OCI-LY1 (cell line): Measurements from ENCODE around the gene SIRPA.

Source experiments
- H2AFZ ChIP-seq: fragments of 200-600 bp; sonication (generic), shearing (Covaris generic); 2 replicates; pipeline ENCODE4 v1.6.0; 2014; ENCODE audit warnings: antibody characterized with exemption, mild to moderate bottlenecking, low read length
- H3F3A ChIP-seq: fragments of 200-600 bp; sonication (generic), shearing (Covaris generic); 2 replicates; pipeline ENCODE4 v1.6.0; 2014; ENCODE audit warnings: mild to moderate bottlenecking, antibody characterized with exemption, low read length, moderate library complexity; ENCODE audit not compliant: insufficient read depth
- H3K27ac ChIP-seq: fragments of 200-600 bp; sonication (generic); 2 replicates; pipeline ENCODE4 v1.5.1; 2014; ENCODE audit warnings: low read length, mixed run types, mild to moderate bottlenecking, low read depth; ENCODE audit not compliant: poor library complexity, severe bottlenecking
- H3K27me3 ChIP-seq: fragments of 200-600 bp; sonication (generic); 2 replicates; pipeline ENCODE4 v1.6.0; 2014; ENCODE audit warnings: antibody characterized with exemption, mild to moderate bottlenecking, low read length, moderate library complexity; ENCODE audit not compliant: insufficient read depth
- H3K36me3 ChIP-seq: fragments of 200-600 bp; sonication (generic); 2 replicates; pipeline ENCODE4 v1.6.1; 2014; ENCODE audit warnings: mild to moderate bottlenecking, antibody characterized with exemption, low read length, moderate library complexity, mixed read lengths; ENCODE audit not compliant: insufficient read depth
- H3K4me1 ChIP-seq: fragments of 200-600 bp; sonication (generic); 2 replicates; pipeline ENCODE4 v1.5.1; 2014; ENCODE audit warnings: mild to moderate bottlenecking, low read length, moderate library complexity; ENCODE audit not compliant: insufficient read depth, severe bottlenecking
- H3K4me2 ChIP-seq: fragments of 200-600 bp; sonication (generic), shearing (Covaris generic); 2 replicates; pipeline ENCODE4 v1.6.1; 2014; ENCODE audit warnings: low read length
- H3K4me3 ChIP-seq: fragments of 200-600 bp; sonication (generic); 2 replicates; pipeline ENCODE4 v1.5.1; 2014; ENCODE audit warnings: low read length, low read depth, mild to moderate bottlenecking, mixed read lengths; ENCODE audit not compliant: poor library complexity, severe bottlenecking
- H3K79me2 ChIP-seq: fragments of 200-600 bp; shearing (Covaris generic); 2 replicates; pipeline ENCODE4 v1.6.1; 2016; ENCODE audit warnings: mixed run types, low read length, mixed read lengths; ENCODE audit not compliant: insufficient read depth
- H3K9ac ChIP-seq: fragments of 200-600 bp; sonication (generic), shearing (Covaris generic); 2 replicates; pipeline ENCODE4 v1.6.1; 2014; ENCODE audit warnings: mild to moderate bottlenecking, low read length, mixed read lengths
- H3K9me2 ChIP-seq: fragments of 200-600 bp; sonication (generic), shearing (Covaris generic); 2 replicates; pipeline ENCODE4 v1.6.1; 2014; ENCODE audit warnings: low read depth, mild to moderate bottlenecking, low read length, mixed read lengths
- H3K9me3 ChIP-seq: fragments of 200-600 bp; shearing (Covaris generic); 2 replicates; pipeline ENCODE4 v1.6.1; 2014; ENCODE audit warnings: low read length, mixed read lengths
- H4K20me1 ChIP-seq: fragments of 200-600 bp; sonication (generic), shearing (Covaris generic); 2 replicates; pipeline ENCODE4 v1.6.0; 2016; ENCODE audit warnings: mild to moderate bottlenecking, low read length; ENCODE audit not compliant: insufficient read depth
- EZH2 ChIP-seq: fragments of 200-600 bp; sonication (generic), shearing (Covaris generic); IDR thresholded peaks from 2 replicates; pipeline ENCODE4 v1.8.0; 2017; ENCODE audit warnings: borderline replicate concordance, mixed run types, mild to moderate bottlenecking, antibody characterized with exemption, low read length, moderate library complexity, mixed read lengths
- TF ChIP-seq, protein P1 (sequence below): fragments of 200-600 bp; sonication (generic), shearing (Covaris generic); IDR thresholded peaks from 2 replicates; pipeline ENCODE4 v1.5.1; 2017; ENCODE audit warnings: mild to moderate bottlenecking, antibody characterized with exemption, low read length, moderate library complexity, mixed read lengths

SIRPA gene

DNA sequence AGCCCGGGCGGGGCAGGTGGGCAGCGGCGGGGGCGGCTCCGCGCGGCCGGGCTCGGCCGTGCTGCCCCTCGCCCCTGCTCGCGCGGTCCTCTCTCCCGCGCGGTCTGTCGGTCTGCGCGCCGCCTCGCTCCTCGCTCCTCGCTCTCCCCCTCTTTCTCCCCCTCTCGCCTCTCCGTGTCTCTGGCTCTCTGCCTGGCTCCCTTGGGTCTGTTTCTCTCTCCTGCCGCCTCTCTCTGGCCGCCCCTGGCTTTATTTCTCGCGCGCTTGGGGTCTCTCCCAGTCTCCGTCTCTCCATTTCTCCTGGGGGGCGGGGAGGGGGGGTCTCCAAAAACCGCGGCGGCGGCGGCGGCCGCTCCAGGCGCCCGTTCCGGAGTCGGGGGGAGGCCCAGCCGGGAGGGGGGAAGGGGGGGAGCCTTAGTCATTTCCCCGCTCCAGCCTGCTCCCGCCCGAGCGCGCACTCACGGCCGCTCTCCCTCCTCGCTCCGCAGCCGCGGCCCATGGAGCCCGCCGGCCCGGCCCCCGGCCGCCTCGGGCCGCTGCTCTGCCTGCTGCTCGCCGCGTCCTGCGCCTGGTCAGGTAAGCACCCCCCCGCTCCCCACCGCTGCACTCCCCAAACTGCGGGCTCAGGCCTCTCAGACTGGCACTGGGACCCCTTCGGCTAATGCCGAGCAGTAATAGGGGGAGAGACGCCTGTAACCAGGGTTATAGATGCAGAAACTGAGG is at the start of gene SIRPA:
SIRPA (plus strand) TSS at position 457 of the 723 bp plus-strand sequence; CDS start at position 498, 41 bp downstream.
- Histone ChIP-seq H3K36me3 (no peaks in the 10 kb centered on the region), H3K79me2 (no peaks in the 10 kb centered on the region), H3K4me3 (no peak within 1 kb of the TSS), H3K9me3 (no peaks in the 10 kb centered on the region), H3K4me1 (peaks cover 10% of the 10 kb centered on the region), H3K27me3 (no peaks in the 10 kb centered on the region; the same call in 1 of the 2 replicates), H3F3A (no peaks in the 10 kb centered on the region), H3K9me2 (no peaks in the 10 kb centered on the region), H3K9ac (no peak within 1 kb of the TSS), H2AFZ (no peak within 1 kb of the TSS), H3K4me2 (no peak within 1 kb of the TSS), H3K27ac (no peak within 1 kb of the TSS), H4K20me1 (no peaks in the 10 kb centered on the region)
- TF ChIP-seq, protein P1, sequence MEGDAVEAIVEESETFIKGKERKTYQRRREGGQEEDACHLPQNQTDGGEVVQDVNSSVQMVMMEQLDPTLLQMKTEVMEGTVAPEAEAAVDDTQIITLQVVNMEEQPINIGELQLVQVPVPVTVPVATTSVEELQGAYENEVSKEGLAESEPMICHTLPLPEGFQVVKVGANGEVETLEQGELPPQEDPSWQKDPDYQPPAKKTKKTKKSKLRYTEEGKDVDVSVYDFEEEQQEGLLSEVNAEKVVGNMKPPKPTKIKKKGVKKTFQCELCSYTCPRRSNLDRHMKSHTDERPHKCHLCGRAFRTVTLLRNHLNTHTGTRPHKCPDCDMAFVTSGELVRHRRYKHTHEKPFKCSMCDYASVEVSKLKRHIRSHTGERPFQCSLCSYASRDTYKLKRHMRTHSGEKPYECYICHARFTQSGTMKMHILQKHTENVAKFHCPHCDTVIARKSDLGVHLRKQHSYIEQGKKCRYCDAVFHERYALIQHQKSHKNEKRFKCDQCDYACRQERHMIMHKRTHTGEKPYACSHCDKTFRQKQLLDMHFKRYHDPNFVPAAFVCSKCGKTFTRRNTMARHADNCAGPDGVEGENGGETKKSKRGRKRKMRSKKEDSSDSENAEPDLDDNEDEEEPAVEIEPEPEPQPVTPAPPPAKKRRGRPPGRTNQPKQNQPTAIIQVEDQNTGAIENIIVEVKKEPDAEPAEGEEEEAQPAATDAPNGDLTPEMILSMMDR: no peak
- no peak for TF ChIP-seq EZH2

DNA sequence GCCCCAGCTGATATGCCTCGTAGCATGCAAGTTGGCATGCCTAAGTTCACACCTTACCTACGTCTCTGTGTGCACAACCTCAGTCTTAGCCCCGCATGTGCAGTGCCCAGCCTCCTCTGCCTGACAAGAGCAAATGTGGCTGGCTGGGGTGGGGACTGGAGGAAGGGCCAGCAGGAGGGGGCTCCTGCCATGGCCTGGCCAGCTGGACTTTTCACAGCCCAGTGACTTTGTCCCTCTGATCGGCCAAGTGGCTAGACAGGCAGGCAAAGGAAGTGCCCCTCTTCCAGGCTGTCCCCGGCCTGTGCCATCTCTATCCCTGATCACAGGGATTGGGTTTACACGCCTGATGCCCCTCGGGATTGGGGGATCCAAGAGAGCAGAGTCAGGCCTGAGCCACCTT is 49.5 kb upstream of the SIRPA start:
- H2AFZ ChIP-seq: no peak overlapping the region
- TF ChIP-seq, protein P1: no peak
- TF ChIP-seq EZH2: no peak
- H3K9ac ChIP-seq: no peak overlapping the region
- no peak overlapping the region for H3K27ac ChIP-seq
- no peaks in the 10 kb centered on the region for H4K20me1 ChIP-seq
- H3K79me2 ChIP-seq: no peaks in the 10 kb centered on the region
- no peaks in the 10 kb centered on the region for H3K36me3 ChIP-seq
- no peaks in the 10 kb centered on the region for H3F3A ChIP-seq
- no peak overlapping the region for H3K4me2 ChIP-seq
- peaks cover 10% of the 10 kb centered on the region; the same call in 1 of the 2 replicates for H3K27me3 ChIP-seq
- H3K4me1 ChIP-seq: no peaks in the 10 kb centered on the region
- H3K9me3 ChIP-seq: no peaks in the 10 kb centered on the region
- H3K9me2 ChIP-seq: no peaks in the 10 kb centered on the region
- H3K4me3 ChIP-seq: no peak overlapping the region

DNA sequence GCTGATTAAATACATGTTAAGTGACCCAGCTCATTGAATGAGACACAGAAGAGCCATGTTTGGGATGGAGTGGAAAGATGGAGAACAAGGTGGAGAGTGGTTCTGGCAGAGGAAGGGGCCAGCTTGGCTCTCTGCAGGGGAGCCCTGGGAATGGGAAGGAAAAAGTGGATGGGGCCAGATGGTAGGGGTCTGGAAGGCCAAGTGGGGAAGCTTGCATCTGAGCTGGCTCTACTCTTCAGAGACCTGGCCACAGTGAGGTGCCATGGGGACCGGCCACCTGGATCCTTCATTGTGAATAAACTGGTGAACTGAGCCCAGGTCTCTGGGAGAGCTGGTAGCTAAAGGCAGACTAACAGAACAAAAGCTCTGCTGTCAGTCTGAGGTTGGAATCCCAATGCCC is 48.9 kb upstream of the SIRPA start:
- no peaks in the 10 kb centered on the region for H3K79me2 ChIP-seq
- H3K9me2 ChIP-seq: no peaks in the 10 kb centered on the region
- H3K4me1 ChIP-seq: no peaks in the 10 kb centered on the region
- H3K9me3 ChIP-seq: no peaks in the 10 kb centered on the region
- no peaks in the 10 kb centered on the region for H3K36me3 ChIP-seq
- TF ChIP-seq, protein P1: no peak
- no peak for TF ChIP-seq EZH2
- H3K4me2 ChIP-seq: no peak overlapping the region
- no peak overlapping the region for H3K27ac ChIP-seq
- H2AFZ ChIP-seq: no peak overlapping the region
- peaks cover 10% of the 10 kb centered on the region; the same call in 1 of the 2 replicates for H3K27me3 ChIP-seq
- H3K9ac ChIP-seq: no peak overlapping the region
- no peak overlapping the region for H3K4me3 ChIP-seq
- no peaks in the 10 kb centered on the region for H3F3A ChIP-seq
- no peaks in the 10 kb centered on the region for H4K20me1 ChIP-seq
